NCI-H2107 treated with DMSO at 0.1 percent for 48 hours (cell line): ENCODE measurements around the gene GOLGA6L7.
"Not testable (repeated sequence)": the region's sequence is repeated elsewhere in the genome, so short reads cannot be mapped to it uniquely, and the experiment has no call there.

Experiments
- DNase-seq: peaks from one replicate; lab custom pipeline; 2025; ENCODE audit not compliant: unreplicated experiment; lab: John Stamatoyannopoulos, UW

GOLGA6L7 gene

GRCh38 chr15:28847247-28847646 lies 1.2 kb downstream of the GOLGA6L7 start:
- not testable (repeated sequence) for DNase-seq

- DNase-seq: not testable (repeated sequence)
Measured at GRCh38 chr15:28844147-28844546, 4.3 kb downstream of the GOLGA6L7 start.

- DNase-seq: not testable (repeated sequence)
Measured at GRCh38 chr15:28843520-28843919, 4.9 kb downstream of the GOLGA6L7 start.

- not testable (repeated sequence) for DNase-seq
Measured at GRCh38 chr15:28842210-28842609, 6.2 kb downstream of the GOLGA6L7 start.

GRCh38 chr15:28840285-28840684 lies 8.2 kb downstream of the GOLGA6L7 start:
- not testable (repeated sequence) for DNase-seq

GRCh38 chr15:28834957-28835585 lies 13.4 kb downstream of the GOLGA6L7 start:
- not testable (repeated sequence) for DNase-seq

- DNase-seq: peak; percentile 29
Measured at GRCh38 chr15:28831897-28832587, 16.4 kb downstream of the GOLGA6L7 start.

- DNase-seq: not testable (repeated sequence)
Measured at GRCh38 chr15:28821420-28821819, 27.0 kb downstream of the GOLGA6L7 start.

- DNase-seq: not testable (repeated sequence)
Measured at GRCh38 chr15:28819930-28820295, 28.5 kb downstream of the GOLGA6L7 start.

- DNase-seq: not testable (repeated sequence)
Measured at GRCh38 chr15:28819019-28819929, 29.2 kb downstream of the GOLGA6L7 start.

GRCh38 chr15:28818168-28818567 lies 30.3 kb downstream of the GOLGA6L7 start:
- DNase-seq: not testable (repeated sequence)

- DNase-seq: not testable (repeated sequence)
Measured at GRCh38 chr15:28814059-28814458, 34.4 kb downstream of the GOLGA6L7 start.

GRCh38 chr15:28813392-28813791 lies 35.1 kb downstream of the GOLGA6L7 start:
- not testable (repeated sequence) for DNase-seq

- not testable (repeated sequence) for DNase-seq
Measured at GRCh38 chr15:28811852-28812550, 36.4 kb downstream of the GOLGA6L7 start.

- not testable (repeated sequence) for DNase-seq
Measured at GRCh38 chr15:28810444-28810843, 38.0 kb downstream of the GOLGA6L7 start.

GRCh38 chr15:28808136-28808535 lies 40.3 kb downstream of the GOLGA6L7 start:
- not testable (repeated sequence) for DNase-seq

- peak; percentile 52 for DNase-seq
Measured at GRCh38 chr15:28800366-28800765, 48.1 kb downstream of the GOLGA6L7 start.

GRCh38 chr15:28798234-28798633 lies 50.2 kb downstream of the GOLGA6L7 start:
- DNase-seq: not testable (repeated sequence)

- not testable (repeated sequence) for DNase-seq
Measured at GRCh38 chr15:28794231-28794630, 54.2 kb downstream of the GOLGA6L7 start.
